GM19238 (cell line): ENCODE data around the gene RAB43.
"Not testable (repeated sequence)": the region's sequence is repeated elsewhere in the genome, so short reads cannot be mapped to it uniquely, and the experiment has no call there.

Source experiments
- DNase-seq: peaks from one replicate; pipeline ENCODE4 v3.0.0; 2011; ENCODE audit warnings: low spot score; ENCODE audit not compliant: insufficient read length

Gene RAB43

GRCh38 chr3:129100274-129100673, 21.3 kb downstream of the RAB43 start:
- DNase-seq: no peak

GRCh38 chr3:129095285-129095684, 26.3 kb downstream of the RAB43 start:
- no peak for DNase-seq

DNA sequence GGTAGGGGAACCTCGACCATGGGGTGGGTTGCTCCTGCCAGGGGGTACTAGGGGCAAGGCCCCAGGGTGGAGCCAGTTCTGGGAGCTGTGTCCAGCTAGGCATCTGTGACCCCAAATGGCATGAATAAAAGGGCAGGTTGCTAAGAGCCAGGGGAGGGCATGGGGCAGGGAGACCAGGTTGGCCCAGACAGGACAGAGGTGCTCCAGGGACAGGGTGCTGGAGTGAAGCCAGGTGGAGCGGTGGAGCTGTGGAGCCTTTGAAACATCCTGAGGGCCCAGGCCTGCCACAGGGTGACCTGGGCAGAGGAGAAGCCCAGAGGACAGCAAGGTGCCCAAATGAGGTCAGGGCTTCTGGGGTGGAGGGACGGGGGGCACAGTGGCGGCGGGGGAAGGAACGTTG, 33.3 kb downstream of the RAB43 start:
- DNase-seq: not testable (repeated sequence)

- not testable (repeated sequence) for DNase-seq
Measured at GRCh38 chr3:129087904-129088303, 33.7 kb downstream of the RAB43 start.

- no peak for DNase-seq
Measured at GRCh38 chr3:129087138-129087702, 34.4 kb downstream of the RAB43 start.

DNA sequence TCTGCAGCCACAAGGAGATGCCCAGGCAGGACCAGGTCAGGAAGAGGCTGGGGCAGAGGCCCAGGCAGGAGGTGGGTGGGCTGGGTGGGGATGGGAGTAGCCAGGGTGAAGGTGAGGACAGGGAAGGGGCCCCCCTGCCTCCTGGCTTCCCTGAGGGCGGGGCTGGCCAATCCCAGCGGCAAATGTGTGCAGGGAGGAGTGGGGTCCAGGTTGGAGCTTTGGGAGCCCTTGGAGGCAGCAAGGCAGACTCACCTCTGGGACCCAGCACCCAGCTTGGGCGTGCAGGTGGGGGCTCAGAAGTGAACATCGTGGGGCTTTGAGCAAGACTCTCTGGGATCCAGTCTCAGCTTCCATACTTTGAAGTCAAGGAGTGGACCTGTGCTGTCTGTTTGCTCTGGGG, 35.8 kb downstream of the RAB43 start:
- DNase-seq: no peak

DNA sequence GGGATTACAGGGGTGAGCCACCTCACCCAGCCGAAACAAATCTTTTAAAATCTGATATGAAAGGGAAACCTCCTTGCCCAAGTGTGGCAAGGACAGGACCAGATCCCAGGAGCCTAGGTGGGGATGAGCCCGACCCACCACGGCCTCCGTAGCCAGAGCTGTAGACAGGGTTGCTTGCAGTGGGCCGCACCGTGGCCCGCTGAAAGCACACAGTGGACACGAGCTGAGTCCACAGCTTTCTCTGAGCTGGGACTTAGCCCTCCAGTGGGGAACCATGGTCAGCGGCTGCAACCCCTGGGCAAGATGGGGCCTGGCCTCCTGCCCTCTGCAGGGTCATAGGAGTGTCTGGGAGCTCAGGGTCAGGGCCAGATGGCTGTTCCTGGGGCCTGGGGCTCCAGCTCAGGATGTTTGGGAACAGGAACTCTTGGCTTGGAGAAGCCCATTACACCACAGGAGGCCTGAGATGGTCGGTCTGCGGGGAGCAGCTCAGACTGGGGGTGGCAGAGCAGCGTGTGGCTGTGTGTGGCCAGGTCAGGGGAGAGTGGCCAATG, 36.4 kb downstream of the RAB43 start:
- DNase-seq: no peak

DNA sequence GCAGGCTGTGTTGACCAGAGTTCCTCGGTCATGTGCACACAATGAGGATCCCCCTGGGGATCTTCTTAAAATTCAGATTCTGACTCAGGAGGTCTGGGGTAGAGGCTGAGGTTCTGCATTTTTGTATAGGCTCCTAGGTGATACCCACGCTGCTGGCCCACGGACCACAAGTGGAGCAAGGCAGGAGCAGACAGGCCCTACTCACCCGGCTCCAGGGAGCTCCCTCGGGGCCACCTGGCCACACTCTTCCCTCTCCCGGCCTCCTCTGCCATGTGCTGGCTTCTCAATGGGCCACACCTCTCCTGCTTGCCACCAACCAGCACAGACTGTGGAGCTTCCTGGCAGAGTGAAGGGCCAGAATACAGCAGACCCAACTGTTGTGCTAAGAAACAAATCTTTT, 37.1 kb downstream of the RAB43 start:
- DNase-seq: no peak

DNA sequence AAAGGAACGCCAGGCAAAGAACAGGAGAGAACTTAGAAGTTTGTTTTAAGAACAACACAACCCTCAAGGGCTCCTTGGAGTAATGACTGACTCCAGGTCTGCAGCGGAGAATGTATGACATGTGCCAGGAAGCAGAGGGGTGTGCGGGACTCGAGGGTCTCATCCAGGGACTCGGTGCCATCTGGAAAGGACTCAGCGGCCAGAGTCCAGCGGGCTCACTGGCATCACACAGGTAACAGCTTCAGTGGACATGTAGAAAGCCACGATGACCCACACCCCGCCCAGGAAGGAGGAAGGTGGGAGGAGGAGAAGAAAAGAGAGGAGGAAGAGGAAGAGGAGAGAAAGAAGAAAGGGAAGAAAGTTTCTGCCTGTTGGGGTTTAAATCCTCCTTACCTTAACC, 39.6 kb downstream of the RAB43 start:
- DNase-seq: no peak

GRCh38 chr3:129081503-129081902, 40.1 kb downstream of the RAB43 start:
- no peak for DNase-seq

DNA sequence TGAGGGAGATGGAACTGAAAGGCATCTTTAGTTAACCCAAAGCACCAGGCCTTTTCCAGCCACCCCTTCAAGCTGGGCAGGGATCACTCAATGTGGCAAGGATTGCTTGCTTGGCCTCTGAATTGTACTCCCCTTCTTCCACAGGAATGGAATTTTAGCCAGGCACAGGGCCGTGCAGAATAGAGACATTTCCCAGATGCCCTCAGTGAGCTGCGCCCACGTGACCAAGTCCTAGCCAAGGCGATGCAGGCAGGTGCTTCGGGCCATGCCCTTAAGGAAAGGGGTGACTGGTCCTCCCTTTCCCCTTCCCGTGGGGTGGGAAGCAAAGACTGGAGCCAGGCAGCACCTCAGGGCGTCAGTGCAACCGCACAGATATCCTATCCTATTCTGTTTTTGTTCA, 43.1 kb downstream of the RAB43 start:
- no peak for DNase-seq

DNA sequence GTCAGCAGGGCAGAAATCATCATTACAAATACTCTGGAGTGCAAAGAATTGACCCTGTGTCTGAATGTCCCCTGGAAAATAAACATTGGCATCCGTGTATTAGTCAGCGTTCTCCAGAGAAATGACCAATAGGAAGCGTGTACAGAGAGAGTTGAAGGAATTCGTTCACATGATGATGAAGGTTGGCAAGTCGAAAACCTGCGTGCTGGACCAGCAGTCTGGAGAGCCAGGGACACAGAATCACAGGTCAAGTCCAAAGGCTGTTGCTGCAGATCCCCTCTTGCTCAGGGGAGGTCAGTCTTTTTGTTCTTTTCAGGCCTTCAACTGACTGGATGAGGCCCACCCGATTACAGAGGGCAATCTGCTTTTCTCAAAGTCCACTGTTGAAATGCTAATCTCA, 44.4 kb downstream of the RAB43 start:
- no peak for DNase-seq

DNA sequence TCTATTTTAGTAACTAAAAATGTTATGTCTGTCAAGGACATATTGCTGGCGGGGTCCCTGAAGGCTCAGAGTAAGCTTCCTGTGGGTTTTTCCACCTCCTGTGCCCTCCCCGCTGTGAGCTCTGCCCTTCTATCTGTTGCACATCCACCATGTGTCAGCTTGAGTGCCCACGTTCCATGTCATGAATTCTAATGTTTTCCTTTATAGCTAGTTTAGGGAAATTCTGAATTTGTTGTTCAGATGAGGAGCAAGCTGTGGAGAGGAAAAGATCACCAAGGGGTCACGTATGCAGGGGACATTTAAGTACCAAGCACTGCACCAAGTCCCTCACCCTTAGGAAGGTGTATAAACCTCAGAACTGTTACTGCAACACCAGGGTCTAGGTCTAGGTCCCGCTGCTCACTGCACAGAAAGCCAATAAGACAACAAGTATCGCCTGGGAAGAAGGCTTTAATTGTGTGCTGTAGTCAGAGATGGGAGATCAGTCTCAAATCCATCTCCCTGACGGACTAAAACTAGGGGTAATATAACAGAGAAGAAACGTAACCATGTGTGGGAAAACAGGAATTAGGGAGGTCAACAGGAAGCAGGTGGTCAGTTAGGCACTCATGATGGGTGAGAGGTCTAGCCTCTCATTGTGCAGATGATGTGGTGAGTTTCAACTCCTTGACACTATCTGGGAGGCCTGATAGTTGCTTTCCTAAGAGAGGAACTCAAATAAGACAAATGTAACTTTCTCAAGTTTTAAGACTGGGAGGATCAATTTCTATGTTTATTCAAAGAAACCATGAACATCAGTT, 51.3 kb downstream of the RAB43 start:
- no peak for DNase-seq

GRCh38 chr3:129069313-129070085, 52.1 kb downstream of the RAB43 start:
- DNase-seq: not testable (repeated sequence)

DNA sequence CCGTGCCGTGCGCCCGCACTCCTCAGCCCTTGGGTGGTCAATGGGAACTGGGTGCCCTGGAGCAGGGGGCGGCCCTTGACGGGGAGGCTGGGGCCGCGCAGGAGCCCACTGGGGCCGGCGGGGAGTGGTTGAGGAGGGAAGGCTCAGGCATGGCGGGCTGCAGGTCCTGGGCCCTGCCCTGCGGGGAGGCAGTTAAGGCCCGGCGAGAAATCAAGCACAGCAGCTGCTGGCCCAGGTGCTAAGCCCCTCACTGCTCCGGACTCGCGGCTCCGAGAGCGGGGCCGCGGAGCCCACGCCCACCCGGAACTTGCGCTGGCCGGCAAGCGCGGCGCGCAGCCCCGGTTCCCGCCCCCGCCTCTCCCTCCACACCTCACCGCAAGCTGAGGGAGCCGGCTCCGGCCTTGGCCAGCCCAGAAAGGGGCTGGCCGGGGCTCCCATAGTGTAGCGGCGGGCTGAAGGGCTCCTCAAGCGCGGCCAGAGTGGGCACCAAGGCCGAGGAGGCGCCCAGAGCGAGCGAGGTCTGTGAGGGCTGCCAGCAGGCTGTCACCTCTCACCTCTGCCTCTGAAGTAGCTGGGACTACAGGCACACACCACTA, 53.2 kb downstream of the RAB43 start:
- no peak for DNase-seq

DNA sequence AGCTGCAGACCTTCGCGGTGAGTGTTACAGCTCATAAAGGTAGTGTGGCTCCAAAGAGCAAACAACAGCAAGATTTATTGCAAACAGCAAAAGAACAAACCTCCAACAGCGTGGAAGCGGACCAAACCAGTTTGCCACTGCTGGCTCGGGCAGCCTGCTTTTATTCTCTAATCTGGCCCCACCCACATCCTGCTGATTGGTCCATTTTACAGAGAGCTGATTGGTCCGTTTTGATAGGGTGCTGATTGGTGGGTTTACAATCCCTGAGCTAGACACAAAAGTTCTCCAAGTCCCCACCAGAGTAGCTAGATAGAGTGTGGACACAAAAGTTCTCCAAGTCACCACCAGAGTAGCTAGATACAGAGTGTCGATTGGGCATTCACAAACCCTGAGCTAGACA, 53.9 kb downstream of the RAB43 start:
- DNase-seq: not testable (repeated sequence)

DNA sequence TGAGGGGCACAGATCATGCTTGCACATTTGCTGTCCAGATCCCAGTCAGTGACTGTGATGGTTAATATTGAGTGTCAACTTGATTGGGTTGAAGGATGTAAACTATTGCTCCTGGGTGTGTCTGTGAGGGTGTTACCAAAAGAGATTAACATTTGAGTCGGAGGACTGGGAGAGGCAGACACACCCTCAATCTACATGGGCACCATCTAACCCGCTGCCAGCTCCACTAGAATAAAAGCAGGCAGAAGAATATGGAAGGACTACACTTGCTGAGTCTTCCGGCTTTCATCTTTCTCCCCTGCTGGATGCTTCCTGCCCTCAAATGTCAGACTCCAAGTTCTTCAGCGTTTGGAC, 55.9 kb downstream of the RAB43 start:
- DNase-seq: no peak

GRCh38 chr3:129065016-129065719, 56.4 kb downstream of the RAB43 start:
- DNase-seq: no peak

GRCh38 chr3:129063841-129064482, 57.6 kb downstream of the RAB43 start:
- no peak for DNase-seq

- DNase-seq: no peak
Measured at GRCh38 chr3:129063091-129063640, 58.4 kb downstream of the RAB43 start.
